Stimulated activated CD8-positive, alpha-beta memory T cell treated with anti-CD3 and anti-CD28 coated beads, Interleukin-15, amount 100 ng/mL, for 24 hours (primary cell): ENCODE results near the gene SGPL1.
"Not testable (repeated sequence)": the region's sequence is repeated elsewhere in the genome, so short reads cannot be mapped to it uniquely, and the experiment has no call there.

Source experiments
- DNase-seq: peaks from one replicate; pipeline ENCODE4 v3.0.0-alpha.2; 2020; ENCODE audit warnings: low read depth

The SGPL1 gene, protein sequence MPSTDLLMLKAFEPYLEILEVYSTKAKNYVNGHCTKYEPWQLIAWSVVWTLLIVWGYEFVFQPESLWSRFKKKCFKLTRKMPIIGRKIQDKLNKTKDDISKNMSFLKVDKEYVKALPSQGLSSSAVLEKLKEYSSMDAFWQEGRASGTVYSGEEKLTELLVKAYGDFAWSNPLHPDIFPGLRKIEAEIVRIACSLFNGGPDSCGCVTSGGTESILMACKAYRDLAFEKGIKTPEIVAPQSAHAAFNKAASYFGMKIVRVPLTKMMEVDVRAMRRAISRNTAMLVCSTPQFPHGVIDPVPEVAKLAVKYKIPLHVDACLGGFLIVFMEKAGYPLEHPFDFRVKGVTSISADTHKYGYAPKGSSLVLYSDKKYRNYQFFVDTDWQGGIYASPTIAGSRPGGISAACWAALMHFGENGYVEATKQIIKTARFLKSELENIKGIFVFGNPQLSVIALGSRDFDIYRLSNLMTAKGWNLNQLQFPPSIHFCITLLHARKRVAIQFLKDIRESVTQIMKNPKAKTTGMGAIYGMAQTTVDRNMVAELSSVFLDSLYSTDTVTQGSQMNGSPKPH

DNA sequence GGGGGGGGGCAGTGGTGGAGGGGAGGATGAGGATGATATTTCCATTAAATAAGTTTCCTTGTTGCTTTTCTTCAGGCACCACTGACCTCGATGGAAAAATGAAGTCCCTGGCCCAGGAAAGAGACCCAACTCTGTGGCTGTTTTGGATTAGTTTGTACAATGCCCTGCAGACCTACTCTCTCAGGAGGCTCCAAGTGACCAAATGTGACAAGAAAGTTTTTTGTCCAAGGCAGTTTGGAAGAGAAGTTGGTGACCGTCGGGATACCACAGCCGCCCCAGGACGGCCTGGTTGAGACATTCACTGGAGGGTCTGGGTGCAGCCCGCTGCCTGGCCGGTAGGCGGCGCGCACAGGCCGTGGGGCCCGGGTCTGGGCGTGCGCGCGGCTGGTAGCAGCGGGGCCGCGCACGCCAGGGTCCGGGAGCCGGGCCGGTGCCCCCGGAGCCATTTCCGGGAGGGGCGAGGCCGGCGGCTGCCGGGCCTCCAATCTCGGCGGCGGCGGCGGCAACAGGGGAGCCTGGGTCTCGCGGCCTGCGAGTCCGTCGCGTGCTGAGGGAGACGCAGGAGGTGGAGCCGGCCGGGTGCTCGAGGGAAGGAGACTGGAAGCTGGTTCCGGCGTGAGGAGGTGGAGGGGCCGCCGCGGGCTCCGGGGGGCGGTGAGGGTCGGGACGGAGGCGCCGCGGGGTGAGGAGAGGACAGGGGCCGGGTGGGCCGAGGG is at the start of gene SGPL1:
Gene SGPL1 (plus strand): TSS at position 445 of the 716 bp plus-strand sequence. CDS start 906 bp downstream, outside the sequence.
- peak; percentile 86 for DNase-seq

DNA sequence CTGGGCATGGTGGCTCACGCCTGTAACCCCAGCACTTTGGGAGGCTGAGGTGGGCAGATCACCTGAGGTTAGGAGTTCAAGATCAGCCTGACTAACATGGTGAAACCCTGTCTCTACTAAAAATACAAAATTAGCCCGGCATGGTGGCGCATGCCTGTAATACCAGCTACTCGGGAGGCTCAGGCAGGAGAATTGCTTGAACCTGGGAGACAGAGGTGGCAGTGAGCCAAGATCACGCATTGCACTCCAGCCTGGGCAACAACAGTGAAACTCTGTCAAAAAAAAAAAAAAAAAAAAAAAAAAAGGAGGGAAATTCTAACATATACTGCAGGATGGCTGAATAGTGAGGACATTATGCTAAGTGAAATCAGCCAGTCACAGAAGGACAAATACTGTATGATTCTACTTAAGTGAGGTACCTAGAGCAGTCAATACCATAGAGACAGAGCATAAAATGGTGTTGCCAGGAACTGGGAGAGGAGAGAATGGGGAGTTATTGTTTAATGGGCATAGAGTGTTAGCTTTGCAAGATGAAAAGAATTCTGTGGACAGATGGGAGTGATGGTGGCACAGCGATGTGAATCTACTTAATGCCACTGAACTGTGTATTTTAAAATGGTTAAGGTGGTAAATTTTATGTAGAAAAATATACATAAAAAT is 47.6 kb upstream of the SGPL1 start:
- not testable (repeated sequence) for DNase-seq

DNA sequence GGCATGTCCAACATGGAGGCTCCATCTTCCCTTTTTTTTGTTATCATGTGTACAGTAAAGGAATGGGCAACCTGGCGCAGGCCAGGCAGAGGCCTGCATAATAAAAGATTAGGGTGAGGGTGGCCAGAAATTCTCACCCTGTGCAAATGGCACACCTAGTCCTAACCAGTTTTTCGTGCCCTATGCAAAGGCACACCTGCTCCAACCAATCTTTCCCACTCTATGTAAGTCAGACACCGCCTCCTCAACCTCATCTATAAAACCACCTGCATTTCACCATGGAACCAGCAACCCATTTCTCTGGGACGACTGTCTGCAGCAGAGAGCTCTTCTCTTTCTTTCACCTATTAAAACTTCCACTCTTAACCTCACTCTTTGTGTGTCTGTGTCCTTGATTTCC is 46.6 kb upstream of the SGPL1 start:
- no peak for DNase-seq

DNA sequence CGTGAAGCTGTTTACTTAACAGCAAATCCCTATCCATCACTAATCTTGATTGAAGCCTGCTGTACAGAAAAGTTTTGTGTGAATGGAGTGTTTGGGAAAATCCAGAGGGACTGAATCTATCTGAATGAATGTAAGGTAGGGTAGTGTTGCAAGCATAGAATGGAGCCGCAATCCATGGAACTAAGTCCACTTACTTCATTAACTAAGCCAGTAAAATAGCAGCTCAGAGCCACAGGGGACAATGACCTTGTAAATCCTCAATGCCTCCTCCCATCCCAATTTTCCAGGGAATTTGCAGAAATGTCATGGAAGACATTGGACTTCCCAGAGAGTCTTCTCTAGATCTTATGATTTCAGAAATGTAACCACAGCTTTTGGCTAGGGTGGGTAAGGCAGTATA is 45.7 kb upstream of the SGPL1 start:
- no peak for DNase-seq

DNA sequence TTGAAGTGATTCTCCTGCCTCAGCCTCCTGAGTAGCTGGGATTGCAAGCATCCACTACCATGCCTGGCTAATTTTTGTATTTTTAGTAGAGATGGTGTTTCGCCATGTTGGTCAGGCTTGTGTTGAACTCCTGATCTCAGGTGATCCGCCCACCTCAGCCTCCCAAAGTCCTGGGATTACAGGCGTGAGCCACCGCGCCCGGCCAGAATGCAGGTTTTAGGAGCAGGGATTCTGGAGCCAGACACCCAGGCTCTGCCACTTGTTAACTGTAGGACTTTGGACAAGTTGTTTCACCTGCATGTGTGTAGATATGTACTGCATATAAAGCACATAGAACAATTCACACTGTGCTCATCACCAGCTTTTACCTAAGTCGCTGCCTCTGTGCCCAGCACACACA is 45.2 kb upstream of the SGPL1 start:
- not testable (repeated sequence) for DNase-seq

DNA sequence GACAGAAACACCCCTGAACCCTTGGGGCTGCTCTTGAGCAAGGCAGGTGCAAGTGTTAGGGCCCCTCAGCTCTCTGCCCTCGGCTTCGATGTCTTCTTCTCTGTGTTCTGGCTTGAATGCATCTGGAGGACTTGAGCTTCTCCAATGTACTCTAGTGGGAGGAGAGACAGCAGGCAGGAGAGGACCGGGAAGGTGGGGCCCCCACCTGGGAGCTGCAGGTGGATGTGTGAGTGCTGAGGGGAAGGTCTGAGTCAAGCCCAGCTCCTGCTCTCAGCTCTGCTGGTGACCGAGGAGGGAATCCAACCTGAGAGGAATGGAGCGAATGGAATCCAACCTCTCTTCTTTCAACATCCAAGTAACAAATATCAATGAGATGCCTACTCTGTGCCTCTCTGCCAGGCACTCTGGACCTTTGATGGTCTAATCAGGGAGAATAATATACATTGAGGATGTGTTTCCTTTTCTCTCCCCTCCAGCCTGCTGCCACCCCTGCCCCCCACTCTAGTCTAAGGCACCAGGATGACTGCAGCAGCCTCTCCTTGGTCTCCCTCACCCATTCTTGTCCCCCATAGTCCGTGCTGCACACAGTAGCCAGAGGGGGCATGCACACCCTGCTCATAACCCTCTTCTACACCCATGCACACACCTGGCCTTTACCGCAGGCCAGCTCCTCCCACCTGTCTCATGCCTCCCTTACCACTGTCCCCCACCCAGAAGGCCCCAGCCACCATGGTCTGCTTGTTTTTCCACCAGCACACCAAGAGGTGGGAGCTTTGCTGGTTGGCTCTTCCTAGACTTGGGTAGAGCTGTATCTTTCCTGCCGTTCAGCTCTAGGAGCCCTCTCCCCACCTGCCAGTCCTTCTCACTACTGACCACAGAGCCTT is 44.2 kb upstream of the SGPL1 start:
- DNase-seq: no peak

DNA sequence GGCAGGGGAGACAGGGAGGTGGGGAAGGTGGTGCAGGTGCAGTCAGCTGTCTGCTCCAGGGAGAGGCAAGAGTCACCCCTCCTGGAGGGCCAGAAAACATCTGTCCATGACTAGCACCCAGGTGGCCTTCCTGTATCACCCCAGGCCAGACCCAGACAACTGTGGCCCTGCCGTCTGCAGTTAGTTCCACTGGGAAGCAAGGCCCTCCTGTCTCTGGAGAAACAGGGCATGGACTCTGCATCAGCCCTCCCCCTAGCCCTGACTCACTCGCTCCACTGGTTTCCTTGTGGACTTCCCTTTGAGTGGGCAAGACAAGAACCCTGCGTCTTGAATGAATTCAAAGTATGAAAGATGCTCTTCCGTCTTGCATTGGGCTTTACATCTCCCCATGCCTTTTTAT is 43.1 kb upstream of the SGPL1 start:
- DNase-seq: no peak

DNA sequence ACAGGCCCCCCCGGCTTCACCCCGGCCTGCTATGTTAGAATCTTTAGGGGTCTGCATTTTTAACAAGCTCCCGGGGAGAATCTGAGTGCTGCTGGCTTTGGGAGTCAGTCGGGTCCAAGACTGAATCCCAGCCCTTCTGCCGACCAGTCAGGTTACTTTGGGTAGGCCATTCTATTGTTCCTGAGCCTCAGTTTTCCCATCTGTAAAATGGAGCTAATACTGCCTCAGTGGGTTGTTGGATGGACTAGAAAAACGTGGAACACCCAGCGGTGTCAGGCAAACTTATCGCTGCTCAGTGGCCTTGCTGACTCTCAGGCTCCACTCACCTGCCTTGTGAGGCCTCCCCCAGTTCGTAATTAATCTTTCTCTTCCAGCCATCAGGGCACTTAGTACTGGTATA is 42.3 kb upstream of the SGPL1 start:
- DNase-seq: no peak

DNA sequence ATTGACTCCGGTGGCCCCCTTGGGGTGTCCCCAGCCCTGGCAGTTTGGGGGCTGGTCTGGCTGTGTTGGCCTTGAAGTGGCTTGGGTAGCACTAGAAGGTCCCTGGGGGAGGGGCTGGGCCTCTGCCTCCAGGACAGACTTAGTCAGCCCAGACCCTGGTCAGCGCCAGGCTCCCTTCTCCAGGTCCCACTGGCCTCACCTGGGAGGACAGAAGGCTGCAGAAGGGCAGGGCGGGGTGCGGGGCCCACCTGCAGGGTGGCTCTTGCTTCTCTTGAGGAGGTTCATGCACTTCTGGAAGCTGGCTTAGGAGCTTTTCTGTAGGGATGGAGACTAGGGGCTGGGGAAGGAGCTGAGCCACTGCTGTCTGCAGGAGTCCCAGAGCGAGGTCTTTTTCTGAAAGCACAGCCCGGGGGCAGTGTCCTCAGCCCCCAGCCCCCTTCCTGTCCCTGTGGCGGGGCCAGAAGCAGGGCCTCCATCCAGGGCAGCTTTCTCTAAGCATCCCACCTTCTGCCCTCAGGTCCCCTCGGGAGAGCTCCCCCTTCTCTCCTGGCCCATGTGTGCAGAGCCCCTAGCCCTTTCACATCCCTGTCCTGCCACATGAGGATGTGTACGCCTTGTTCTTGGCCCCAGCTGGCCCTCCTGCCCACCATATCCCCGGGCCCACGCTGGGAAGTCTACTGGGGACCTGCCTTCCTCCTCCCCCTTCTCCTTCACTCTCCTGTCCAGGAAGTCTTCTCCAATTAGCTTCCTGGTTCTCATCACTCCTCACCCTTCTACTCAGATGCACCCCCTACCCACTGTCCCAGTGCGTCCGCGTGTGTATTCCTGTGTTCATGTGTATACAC is 41.6 kb upstream of the SGPL1 start:
- no peak for DNase-seq

DNA sequence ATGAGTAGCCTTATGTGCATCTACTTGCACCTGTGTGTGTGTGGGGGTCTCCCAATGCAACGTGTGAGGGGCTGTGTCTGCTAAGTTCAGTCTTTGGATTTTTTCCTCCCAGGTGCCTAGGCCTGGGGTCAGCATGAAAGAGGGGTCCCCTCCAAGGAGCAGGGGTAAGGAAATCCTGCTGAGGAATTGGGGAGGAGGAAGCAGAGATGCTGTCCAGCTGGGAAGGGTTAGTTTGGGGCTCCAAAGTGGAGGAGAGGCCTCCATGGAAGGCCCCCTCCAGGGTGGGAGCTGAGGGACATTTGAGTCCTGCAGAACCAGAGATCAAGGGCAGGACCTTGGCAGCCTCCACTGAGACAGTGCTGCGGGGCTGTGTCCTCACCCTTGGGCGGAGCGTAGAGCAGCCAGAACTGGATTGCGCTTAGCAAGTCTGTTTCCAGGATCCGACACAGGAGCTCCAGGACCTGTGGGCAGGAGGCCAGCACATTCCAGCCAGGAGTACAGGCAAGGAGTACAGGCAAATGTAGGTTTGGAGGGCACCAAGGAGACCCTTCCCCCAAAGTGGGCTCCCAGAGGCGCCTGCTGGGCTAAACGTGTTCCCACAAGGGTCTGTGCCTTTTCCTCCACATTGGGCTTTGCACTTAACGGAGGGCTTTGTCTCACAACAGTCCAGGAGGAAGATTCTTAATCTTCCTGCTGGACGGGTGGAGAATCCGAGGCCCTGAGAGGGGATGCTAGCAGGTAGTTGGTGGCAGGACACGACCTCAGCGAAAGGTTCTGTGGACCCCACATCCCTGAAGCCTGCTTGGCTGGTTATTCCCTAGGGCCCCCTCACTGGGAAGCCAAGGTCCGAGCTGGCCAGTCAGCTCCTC is 40.7 kb upstream of the SGPL1 start:
- no peak for DNase-seq

DNA sequence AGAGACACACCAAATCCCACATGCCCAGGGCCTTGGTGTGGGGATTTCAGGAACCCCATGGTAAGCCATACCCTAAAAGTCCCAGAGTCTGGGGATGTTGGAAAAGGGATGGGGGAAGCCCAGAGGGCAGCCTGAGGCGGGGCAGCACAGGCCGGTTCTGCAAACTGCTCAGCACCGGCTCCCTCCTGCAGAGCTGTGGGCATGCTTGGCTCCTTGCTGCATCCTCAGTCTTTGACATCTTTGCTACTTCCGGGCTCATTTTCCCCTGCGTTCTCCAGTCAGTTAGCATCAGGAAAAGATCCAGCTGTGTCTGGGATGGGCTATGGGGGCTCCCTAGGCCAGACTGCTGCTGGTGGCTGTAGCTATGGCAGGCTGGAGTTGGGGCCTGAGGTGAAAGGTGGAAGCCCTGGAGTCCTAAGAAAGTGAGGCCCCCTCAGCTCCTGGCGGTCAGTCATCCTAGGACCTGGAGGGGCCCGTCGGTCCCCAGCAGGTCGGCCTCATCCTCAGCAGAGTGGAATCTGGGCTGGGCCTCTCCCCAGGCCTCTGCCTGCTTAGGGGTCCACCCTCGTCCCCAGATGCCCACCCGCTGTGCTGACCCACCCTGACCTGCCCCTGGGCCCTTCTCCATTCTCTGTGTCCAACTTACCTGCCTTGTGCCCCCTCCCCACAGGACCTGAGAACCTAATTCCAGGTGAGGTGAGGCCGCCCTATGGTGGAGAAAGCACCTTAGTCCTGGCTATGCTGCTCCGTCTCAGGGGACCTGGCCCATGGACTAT is 39.9 kb upstream of the SGPL1 start:
- DNase-seq: no peak

DNA sequence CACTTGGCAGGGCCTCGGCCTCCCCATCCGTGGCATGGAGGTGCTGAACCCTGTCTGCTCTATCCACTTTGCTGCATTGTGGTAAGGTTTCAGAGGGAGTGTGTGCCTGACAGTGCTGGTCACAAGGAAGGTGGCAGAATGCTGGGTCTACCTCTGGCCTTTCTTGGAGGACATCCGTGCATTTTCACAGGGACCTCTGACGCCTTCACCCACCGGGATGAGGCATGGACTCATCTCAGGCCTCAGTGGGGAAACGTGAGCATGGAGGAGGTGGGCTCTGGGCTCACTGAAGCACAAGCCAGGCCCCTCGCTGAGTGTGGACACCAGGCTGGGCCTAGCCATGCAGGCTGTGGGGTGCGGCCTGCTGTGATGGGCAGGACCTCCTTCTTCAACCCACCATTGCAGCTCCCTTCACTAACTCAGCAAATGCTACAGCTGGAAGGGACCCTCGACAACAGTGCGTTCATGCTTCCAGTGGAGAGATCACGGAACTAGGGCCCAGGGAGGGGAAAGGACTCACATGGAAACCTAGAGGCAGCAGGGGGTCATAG is 39.2 kb upstream of the SGPL1 start:
- DNase-seq: no peak

DNA sequence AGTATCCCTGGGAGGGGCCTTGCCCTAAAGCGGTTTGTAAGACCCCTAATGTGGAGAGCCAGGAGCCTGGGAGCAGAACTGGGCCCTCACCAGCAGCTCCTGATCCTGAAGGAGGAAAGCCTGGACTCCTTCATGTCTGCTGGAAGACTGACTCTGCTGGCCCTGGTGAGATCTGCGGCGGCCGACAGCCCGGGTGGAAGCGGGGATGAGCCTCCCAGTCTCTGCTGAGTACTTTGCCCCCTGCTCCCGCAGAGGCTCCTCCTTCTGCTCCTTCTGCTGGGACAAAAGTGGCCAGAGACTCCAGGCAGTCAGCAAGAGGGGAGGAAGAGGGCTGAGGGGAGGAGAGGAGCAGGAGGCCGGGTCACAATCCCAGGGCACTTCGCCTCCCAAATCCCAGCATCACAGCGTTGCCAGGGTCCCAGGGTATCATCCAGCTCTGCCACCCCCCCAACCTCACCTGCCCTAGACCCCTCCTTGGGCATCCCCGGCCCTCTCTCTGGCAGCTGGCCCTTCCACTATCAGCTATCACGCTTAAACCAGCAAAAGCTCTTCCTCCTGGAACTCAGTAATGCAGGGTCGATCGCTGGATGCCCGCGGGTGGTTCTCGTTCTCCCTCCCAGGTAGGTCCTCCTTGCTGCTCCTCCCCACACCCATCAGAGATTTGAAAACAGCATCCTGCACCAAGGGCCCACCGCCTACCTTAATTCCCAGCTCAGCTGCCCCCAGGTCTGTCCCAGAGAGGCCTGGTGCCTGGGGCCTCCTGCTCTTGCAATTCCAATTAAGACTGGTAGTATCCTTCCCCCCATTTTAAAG is 38.5 kb upstream of the SGPL1 start:
- no peak for DNase-seq

DNA sequence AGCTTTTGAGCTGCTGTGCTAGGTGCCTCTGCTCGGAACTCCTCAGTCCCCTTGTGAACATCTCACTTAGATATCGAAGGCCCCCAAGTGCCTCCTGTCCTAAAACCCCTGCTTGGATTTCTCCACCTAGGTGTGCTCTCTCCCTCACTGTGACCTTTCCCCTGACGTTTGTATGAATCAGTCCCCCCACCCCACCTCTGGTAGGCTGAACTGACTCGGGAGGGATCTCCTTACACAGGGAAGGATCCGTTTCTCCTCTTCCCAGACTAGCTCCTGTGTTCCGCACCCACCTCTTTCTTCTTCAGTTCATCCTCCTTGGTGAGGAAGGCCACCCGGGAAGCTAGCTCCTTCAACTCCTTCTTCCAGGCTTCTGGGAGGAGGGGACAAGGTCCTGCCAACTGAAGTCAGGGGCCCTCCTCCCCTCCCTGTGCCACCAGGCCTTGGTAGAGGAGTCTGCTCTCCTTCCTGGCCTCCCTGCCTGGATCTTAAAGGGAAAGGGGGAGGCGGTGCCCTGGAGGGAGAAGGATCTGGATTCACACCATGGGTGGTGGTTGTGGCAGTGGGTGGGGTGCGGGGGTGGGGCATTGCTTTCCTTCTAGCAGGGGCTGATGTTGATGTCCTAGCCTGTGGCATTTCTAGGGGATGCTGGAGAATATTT is 37.4 kb upstream of the SGPL1 start:
- no peak for DNase-seq

DNA sequence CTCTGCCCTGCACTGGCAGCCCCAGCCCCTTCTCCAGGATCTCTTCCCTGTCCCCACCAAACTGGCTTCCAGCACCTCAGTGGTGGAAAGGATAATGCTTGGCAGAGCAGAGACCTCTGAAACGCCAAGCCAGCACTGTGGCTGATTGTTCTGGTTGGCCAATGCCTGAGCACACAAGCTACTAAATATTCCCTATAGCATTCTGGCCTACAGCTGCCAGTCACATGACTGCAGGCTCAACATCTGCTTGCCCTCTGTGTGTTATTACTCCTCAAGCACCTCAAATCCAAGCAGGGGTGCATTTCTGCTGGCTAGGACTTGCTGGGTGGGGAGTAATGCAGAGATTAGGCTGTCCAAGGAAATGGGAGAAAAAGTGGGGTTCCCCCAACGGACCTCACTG is 36.7 kb upstream of the SGPL1 start:
- DNase-seq: no peak

DNA sequence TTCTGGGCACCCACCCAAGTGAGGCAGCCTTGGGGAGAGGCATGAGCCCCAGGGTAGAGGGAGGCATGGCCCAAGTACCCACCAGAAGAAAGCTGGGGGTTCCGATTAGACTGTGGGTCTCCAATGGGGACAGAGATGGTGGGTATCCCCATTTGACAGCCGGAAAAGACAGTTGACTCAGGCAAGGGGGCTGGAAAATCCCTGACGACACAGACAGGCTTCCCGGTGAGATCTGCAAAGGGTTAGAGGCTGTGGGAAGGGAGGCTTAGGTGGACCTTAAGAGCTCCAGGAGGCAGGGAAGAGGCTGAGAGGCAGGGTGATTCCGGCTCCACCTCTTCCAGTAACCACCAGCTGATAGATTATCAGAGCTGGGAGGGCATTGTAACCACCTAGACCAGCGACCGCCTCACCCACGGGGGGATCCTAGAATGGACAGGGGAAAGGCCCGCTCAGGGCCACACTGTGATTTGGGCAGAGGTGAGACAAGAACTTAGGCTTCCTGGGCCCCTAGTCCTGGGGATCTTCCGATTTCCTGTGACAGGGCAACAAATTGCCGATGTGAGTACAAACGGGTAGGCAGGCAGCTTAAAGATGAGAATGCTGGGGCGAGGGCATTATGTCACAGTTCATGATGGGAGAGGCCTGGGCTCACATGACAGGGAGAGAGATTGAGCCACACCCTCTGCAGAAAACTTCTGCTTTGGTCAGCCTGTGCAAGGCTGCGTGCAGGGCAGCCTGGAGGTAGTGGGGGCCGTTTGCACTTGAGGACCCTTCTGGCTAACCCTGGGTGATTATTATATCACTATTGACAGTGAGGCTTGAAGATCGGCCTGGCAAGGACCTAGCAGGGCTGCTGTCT is 36.0 kb upstream of the SGPL1 start:
- DNase-seq: no peak
